HK-2 (cell line): ENCODE measurements around the gene CCND2.

Source experiments
- DNase-seq: peaks from one replicate; pipeline ENCODE4 v3.0.0-alpha.2; 2018; ENCODE audit not compliant: unreplicated experiment

The CCND2 gene

GRCh38 chr12:4276524-4277204 lies 3.1 kb downstream of the CCND2 start:
- DNase-seq = peak; percentile 87

DNA sequence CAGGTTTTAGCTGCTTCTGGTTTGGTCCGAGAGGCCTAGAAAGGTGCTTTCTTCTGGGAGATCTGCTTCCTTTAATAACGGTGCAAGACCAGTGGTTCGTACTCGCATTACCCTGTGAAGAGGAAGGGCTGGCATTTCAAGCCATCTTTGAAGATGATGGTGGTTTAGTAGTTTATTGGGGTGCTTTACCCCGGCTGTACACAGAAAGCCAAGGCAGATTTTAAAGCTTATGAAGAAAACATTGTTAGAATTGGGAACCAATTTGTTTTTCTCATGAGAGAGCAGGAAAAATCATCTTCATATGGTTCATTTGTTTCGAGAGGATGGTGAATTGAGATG lies 3.6 kb downstream of the CCND2 start:
- no peak for DNase-seq

DNA sequence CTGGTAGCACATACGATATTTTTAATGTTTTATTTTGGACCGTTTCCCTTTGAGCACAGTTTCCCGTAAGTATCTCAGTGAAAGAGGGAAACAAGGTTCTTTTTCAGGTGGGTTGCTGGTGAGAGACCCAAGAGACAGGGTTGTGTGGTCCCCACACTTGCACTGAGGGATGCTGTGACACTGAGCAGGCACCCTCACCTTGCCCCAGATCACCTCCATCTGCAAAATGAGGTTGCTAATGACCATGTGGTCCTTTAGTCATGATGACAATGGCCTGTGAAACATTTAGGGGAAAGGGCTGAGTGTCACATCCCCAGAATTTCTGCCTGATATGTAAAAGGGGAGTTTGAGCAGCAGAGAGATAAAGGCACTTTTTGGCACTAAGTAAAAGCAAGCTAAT lies 4.3 kb downstream of the CCND2 start:
- no peak for DNase-seq

- DNase-seq = no peak
Observed at GRCh38 chr12:4278329-4279197, 5.0 kb downstream of the CCND2 start.

- DNase-seq = no peak
Observed at GRCh38 chr12:4279198-4279690, 5.7 kb downstream of the CCND2 start.

DNA sequence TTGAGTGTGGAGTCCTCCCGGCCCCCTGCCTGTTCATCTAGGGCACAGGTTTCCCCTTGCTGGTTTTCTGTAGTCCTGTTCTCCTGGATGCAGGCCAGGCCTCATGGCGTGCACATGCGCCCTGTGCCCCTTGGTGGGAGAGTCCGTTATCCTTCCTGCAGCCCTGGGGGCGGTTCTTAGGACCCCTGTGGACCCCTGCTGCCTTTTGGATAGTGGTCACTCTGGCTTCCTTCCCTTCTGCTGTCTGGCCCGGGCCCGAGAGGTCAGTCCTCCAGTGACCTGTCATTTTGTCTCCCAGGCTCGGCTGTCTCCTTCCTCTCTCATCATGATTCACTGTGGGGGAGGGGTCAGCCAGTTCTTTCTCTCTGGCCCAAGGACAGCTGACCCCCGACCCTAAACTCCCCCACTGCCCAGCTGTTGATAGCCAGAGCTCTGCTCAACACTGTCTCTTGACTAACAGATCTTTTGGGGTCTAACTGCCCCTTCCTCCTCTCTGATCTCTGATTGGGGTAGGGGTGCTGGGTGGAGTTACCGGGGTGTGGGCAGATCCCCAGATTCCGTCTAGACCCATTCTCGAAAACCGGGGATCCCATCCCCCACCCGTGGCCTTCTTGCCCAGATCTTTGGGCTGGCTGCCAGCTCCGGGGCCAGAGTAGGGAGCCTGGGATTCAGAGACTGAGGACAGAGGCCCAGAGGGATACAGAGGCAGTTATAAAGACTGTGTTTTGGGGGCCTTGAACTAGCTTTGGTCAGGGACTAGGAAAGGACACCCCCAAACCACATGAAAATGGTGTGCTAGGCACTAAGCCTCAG lies 7.0 kb downstream of the CCND2 start:
- DNase-seq = no peak

DNA sequence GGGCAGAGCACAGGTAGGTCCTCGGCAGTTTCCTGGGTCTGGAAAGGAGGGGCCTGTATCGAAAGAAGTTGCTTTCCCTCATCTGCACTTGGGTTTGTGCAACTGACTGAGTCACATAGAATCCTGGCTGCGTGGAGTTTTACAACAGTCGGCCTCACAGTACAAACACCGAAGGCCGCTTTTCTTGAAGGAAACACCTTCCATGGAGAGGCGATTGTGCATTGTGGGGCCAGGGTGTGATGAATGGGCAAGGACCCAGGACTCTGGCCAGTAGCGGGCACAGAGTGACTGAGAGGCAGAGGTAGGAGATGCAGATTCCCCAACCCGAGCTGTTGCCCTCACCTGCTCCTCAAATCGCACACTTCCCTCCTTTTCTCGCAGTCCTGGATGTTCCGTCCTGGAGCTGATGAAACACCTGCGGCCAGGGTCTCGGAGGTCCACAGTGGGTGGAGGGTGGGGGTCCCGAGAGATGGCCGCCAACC lies 7.7 kb downstream of the CCND2 start:
- no peak for DNase-seq

GRCh38 chr12:4282103-4282891 lies 8.7 kb downstream of the CCND2 start:
- DNase-seq = no peak

DNA sequence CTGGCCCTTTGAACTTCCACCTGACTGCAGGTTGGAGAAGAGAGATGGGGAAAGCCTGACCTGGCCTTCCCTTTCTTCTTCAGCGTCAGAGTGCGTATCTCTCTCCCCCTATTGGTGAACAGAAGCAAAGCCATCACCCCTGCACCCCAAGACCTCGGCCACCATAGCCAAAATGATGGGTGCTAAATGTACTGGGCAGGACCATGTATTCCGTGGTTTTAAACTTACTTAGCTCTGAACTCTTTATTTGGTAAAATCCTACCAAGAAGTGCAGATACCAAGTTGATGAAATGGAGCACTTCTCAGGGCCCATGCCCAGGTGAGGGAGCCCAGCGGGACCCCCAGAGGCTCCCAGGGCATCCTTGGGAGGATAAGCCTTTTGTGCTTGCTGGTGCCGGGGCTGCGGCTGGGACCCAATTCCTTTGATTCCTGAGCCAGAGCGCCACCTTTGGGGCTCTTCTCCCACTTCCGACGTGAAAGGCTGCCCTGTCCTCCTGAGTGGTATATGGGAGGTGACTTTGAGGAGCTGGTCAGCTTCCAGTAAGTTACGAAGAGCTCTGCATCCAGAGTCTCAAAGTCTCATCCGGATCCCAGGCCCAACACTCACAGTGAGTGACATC lies 9.4 kb downstream of the CCND2 start:
- DNase-seq = no peak

GRCh38 chr12:4283512-4284255 lies 10.1 kb downstream of the CCND2 start:
- no peak for DNase-seq

DNA sequence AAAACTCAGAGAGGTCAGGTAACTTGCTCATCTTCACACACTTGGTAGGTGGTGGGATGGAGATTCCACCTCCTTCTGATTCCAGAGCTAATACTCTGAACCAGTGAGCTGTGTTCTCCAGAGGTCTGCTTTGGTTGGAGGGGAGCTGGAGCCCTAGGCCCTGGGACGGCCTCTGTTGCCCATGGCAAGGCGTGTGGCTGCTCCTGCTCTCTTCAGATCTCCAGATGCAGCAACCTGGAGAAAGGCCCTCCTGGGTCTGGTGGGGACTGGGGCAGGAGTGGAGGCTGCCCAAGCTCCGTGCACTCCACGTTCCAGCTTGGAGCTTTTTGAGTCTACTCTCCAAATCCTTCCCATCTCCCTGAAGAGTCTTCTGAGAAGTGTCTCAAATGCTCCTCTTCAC lies 10.7 kb downstream of the CCND2 start:
- no peak for DNase-seq

DNA sequence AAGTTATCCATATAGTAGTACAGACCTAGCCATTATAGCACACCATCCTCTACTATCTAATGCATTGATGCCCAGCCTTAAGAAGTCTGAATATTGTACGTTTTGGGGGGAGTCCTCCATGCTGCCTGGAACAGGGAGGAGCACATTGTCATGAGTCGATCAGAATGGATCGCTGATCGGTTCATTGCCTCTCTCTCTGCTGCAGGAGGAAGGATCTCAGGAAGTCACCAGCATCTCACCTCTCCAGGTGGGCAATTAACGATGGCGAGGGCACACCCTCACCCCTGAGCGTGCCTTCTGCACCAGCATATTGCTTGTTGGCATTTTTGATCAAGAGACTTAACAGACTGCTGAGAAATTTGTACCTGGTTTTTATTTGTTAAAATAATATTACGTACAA lies 11.5 kb downstream of the CCND2 start:
- DNase-seq = no peak

DNA sequence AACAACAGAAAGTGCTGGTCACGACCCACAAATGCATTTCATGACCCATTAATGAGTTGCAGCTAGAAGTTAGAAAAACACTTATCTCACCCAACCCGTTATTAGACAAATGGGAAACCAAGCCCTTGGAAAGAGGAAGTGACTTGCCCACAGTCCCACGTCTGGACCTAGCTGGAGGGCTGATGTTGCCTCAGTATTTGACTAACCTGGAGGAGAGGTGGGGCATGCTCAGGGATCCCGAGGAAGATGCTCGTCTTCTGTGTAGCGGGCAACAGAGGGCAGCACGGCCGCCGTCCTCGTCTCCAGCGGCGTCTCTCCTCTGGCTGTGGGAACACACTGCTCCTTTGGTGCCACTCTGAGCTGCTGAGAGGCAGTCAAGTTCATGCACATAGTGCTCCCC lies 12.7 kb downstream of the CCND2 start:
- DNase-seq = no peak

DNA sequence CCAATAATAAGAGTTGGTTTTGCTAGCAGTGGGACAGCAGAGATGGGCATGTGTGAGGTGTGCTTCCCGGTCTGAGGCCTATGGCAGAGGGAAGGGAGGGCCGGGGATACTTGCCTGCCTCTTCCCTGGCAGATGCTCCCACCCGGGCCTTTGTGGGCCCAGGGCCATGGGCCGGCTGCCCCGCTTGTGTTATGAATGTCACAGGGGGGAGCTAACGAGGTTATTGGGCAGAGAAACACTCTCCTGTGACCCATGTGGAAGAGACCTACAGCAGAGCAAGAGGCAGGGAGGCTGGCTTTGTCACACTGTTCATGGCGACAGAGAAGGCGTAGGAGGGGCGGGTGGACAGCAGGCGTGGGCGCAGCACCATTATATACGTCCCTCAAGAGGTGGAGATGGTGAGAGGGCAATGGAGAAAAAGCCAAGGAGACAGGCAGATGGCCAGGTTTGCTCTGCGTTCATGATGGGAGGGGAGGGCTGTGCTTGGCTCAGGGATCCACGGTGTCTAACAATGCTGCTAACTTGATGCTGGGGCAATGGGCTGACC lies 13.3 kb downstream of the CCND2 start:
- DNase-seq = no peak

DNA sequence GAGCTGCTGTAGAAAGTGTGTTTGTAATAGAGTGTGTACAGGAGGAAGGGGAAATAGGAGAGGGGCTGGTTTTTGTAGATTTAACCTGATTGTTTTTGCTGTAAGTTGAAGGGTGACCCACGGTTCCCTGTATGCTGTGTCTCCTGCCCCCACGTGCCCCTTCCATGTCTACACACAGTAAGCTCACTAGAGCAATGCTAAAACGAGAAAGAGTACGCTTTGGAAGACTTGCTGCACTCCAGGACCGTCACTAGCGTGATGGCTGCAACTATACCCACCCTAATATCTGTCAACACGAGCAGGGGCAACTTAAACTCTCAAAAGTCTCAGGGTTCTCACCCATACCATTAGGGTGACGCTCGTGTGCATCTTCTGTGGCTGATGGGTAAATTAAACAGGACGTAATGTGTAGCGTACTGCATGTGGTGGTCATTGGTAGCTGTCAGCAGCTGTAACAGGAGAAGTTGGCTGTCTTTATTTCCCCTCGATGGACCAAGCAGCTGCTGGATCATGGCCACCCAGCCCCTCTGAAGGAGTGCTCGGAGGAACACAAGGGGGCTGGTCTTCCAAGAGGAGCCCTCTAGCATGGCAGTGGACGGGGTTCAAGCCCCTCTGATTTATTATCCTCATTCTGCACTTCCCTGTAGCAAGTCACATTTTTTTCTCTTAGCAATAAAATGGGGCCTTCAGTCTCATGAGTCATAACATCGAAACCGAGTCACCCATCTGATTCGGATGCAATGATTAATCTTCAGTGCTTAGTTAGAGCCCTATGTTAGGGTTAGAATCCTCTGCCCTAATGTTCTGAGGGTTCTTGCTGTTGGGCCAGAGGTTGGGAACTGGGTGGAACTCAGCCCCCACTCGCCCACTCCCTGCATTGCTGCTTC lies 14.0 kb downstream of the CCND2 start:
- no peak for DNase-seq

DNA sequence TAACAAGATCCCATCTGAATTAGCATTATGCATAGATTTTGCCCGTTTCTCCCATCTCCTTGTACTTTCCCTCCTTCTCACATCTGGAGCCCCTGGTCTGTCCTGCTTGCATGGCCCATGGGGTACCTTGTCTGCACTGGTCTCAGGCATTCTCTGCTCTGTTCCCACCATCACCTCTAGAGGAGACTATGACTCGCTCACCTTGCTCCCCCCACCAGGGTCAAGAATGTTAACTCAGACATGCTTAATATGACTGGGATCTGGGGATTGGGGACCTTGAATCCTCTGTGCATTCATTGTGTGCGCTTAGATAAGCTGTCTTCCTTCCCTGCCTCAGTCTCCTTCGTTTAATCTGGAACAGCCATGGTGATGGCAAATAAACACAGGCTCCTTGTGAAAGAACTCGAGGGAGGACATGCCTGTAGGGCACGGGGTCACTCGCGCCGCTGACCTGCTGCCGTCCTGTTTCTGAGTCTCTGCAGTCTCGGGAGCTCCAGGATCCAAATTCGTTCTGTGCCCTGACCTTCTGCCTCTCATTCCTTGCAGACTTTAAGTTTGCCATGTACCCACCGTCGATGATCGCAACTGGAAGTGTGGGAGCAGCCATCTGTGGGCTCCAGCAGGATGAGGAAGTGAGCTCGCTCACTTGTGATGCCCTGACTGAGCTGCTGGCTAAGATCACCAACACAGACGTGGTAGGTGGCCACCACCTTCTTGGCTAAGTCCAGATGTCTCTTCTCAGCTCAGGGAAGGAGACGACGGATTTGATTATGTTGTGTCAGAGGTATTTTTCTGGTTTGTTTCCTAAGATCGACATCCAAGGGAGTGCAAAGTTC lies 15.0 kb downstream of the CCND2 start:
- no peak for DNase-seq

- DNase-seq = no peak
Observed at GRCh38 chr12:4289231-4289878, 15.8 kb downstream of the CCND2 start.
